Measurements from ENCODE around the gene CAPN8. TPM values are rescaled to one million over a fixed set of nuclear protein-coding genes. Genes with fewer than 3 reads are reported as not detected.
A peak's percentile ranks its signal among the peaks of the same experiment; 100 is the strongest.

CAPN8 gene
- total and polyA plus RNA-seq, 3 donors from 2014 or later, result 1.4 to 4.3 (median 3.2) TPM

DNA sequence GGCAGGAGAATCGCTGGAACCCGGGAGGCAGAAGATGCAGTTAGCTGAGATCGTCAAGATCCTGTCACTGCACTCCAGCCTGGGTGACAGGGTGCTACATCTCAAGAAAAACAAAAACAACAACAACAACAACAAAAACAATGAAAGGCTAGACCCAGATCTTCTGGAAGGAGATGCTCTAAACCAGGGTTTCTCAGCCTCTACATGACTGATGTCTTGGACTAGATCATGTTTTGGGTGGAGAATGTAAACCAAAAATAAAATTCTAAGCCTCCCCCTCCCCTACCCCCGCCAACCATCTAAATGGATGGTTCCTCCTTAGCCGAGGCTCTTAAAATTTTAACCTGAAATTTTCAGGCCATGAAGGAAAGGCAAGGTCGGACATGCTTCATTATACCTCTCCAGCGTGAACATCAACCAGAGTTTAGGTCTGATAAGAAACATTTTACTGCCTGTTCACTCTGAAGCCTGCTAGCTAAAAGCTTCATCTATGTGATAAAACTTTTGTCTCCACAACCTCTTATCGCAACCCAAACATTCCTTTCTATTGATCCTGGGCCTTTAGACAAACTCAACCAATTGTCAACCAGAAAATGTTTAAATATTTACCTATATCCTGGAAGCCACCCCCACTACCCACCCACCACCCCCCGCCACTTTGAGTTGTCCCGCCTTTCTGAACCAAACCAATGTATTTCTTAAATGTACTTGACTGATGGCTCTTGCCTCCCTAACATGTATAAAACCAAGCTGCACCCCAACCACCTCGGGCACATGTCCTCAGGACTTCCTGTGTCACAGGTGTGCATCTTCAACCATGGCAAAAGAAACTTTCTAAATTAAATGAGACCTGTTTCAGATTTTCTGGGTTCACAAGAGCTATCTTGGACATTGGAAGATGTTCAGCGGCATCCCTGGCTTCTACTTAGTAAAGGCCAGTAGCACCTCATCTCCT lies 45.0 kb upstream of the CAPN8 start:
- Histone ChIP-seq H3K4me3 (no peak overlapping the region), H3K4me1 (peaks cover 53% of the 10 kb centered on the region), H3K27ac (peak overlapping the region in 1 of 2 donors; percentile 89), H3K9me3 (no peaks in the 10 kb centered on the region), H3K27me3 (no peaks in the 10 kb centered on the region), H3K36me3 (ENCODE audit: low read depth, missing control alignments) (no peaks in the 10 kb centered on the region)
- no peak for TF ChIP-seq CTCF (IDR thresholded peaks at IDR 0.05)
- no peak for DNase-seq
- WGBS, 2 donors, result 86 to 91% methylated on average over 12 of the region's 12 CpGs
- intact Hi-C loops (cut with DNase I; ENCODE audit: low total_unique reads), result loop anchor here (5.0 kb wide), 1 partner anchor 37 kb away; no protein-coding TSS in a partner anchor

GRCh38 chr1:223709598-223709997 lies 44.1 kb upstream of the CAPN8 start:
- intact Hi-C loops (cut with DNase I; ENCODE audit: low total_unique reads), result no loop called here
- no peak for DNase-seq
- Histone ChIP-seq H3K9me3 (no peaks in the 10 kb centered on the region), H3K36me3 (ENCODE audit: low read depth, missing control alignments) (no peaks in the 10 kb centered on the region), H3K4me1 (peaks cover 56% of the 10 kb centered on the region), H3K4me3 (no peak overlapping the region), H3K27ac (peak overlapping the region in 1 of 2 donors; percentile 89), H3K27me3 (no peaks in the 10 kb centered on the region)
- TF ChIP-seq CTCF (IDR thresholded peaks at IDR 0.05) (no peak), POLR2A (IDR thresholded peaks at IDR 0.05) (no peak)
- WGBS, 2 donors, result 59 to 62% methylated on average over 3 of the region's 3 CpGs

DNA sequence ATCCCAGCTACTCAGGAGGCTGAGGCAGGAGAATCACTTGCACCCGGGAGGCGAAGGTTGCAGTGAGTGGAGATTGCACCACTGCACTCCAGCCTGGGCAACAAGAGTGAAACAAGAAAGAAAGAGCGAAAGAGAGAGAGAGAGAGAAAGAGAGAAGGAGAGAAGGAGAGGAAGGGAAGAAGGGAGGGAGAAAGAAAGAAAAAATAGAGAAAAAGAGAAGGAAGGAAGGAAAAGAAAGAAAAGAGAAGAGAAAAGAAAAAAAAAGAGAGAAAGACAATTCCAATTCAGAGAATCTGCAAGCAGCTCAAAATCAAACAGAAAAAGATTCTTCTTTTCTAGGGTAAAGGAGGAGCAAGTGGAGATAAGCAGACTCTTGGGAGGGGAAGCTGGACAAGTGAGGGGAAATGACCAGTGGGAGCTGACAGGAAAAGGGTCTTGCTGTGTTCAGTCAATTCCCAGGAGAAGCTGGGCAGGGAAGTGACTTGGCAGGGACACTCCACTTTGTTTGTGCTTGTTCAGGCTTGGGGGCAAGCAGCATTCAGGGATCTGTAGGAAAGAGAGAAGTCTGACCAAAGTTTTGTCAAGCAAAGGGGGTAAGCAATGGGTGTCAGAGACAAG lies 43.3 kb upstream of the CAPN8 start:
- peak overlapping the region in 1 of 2 donors; percentile 89 for H3K27ac ChIP-seq
- no peak for TF ChIP-seq POLR2A (IDR thresholded peaks at IDR 0.05)
- intact Hi-C loops (cut with DNase I; ENCODE audit: low total_unique reads), result no loop called here
- no peaks in the 10 kb centered on the region for H3K27me3 ChIP-seq
- 90 to 95% methylated on average over 3 of the region's 3 CpGs for WGBS, 2 donors
- H3K9me3 ChIP-seq, result no peaks in the 10 kb centered on the region
- H3K4me1 ChIP-seq, result peaks cover 53% of the 10 kb centered on the region
- H3K36me3 ChIP-seq (ENCODE audit: low read depth, missing control alignments), result no peaks in the 10 kb centered on the region
- no peak overlapping the region for H3K4me3 ChIP-seq
- DNase-seq, result no peak

- no peak for TF ChIP-seq POLR2A (IDR thresholded peaks at IDR 0.05)
- no peak for TF ChIP-seq CTCF (IDR thresholded peaks at IDR 0.05)
- Histone ChIP-seq H3K4me1 (peaks cover 50% of the 10 kb centered on the region), H3K9me3 (no peaks in the 10 kb centered on the region), H3K36me3 (ENCODE audit: low read depth, missing control alignments) (no peaks in the 10 kb centered on the region), H3K4me3 (no peak overlapping the region), H3K27me3 (no peaks in the 10 kb centered on the region), H3K27ac (peak overlapping the region; percentile 73 to 89)
- no peak for DNase-seq
- 60 to 81% methylated on average over 5 of the region's 5 CpGs for WGBS, 2 donors
- intact Hi-C loops (cut with DNase I; ENCODE audit: low total_unique reads), result no loop called here
These were observed 42.5 kb upstream of the CAPN8 start for GRCh38 chr1:223708001-223708359.

DNA sequence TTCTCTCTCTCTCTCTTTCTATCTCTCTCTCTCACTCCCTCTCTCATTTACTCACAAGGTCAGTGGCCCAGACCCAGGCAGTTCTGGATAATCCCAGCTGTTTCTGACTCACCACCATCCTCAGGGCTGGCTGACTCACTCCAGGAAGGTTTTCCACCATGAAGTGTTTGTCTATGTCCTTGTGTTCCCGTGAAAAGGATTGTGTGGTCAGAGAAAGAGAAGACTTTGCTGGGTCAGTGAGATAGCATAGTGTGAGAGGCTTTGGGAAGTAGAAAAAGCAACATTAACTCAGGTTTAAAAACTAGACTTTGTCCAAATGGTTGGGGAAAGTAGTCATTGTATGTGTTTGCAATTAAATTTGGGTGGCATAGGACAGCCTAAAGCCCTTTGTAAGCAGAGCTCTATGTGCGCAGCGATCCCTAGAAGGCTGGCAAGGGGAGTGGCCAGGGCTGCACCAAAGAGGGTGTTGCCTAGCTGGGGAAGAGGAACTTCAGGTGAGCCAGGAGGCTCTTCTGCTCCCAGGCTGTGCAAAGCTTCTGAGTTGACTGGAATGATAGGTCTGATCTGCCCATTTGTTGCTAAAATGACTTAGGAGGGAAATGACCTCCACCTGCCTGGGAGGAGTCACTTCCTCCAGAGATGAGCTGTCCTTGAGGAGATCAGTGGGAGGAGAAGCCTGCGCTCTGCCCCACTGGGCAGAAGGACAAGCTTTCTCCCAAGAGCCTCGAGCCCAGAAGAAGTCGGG lies 41.9 kb upstream of the CAPN8 start:
- peak overlapping the region; percentile 73 to 89 for H3K27ac ChIP-seq
- DNase-seq, result peak; percentile 84
- no peaks in the 10 kb centered on the region for H3K36me3 ChIP-seq (ENCODE audit: low read depth, missing control alignments)
- no peak overlapping the region for H3K4me3 ChIP-seq
- 41% methylated on average over 6 of the region's 6 CpGs for WGBS, 2 donors
- no peak for TF ChIP-seq POLR2A (IDR thresholded peaks at IDR 0.05)
- no peak for TF ChIP-seq CTCF (IDR thresholded peaks at IDR 0.05)
- H3K9me3 ChIP-seq, result no peaks in the 10 kb centered on the region
- peaks cover 50% of the 10 kb centered on the region for H3K4me1 ChIP-seq
- H3K27me3 ChIP-seq, result no peaks in the 10 kb centered on the region
- intact Hi-C loops (cut with DNase I; ENCODE audit: low total_unique reads), result no loop called here

Measured in testis (tissue), 3 donors.